ENCODE data around the gene MDGA2. TPM values are rescaled to one million over a fixed set of nuclear protein-coding genes. Genes with fewer than 3 reads are reported as not detected.

The MDGA2 gene
- total RNA-seq, 1 experiment from 2014 or later, result not detected

DNA sequence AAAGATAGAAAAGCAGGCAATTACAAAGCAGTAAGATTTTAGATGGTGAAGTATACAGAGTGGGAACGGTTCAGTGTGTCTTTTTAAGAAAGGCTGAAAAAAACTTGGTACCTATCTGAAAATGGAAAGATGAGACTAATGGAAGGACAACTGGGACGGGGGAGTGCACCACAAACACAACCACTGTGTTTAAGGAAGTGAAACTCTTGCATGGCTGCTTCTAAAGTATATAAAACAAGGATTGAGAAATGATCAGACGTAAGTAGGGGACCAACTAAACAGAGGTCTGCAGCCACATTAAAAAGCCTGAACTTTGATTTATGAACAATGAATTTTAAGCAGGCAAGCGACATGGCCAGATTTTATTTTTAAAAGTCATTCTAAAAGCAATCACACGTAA, 328.6 kb downstream of the MDGA2 start:
- no peaks in the 10 kb centered on the region for H3K27me3 ChIP-seq (ENCODE audit: insufficient read depth, low read depth)

DNA sequence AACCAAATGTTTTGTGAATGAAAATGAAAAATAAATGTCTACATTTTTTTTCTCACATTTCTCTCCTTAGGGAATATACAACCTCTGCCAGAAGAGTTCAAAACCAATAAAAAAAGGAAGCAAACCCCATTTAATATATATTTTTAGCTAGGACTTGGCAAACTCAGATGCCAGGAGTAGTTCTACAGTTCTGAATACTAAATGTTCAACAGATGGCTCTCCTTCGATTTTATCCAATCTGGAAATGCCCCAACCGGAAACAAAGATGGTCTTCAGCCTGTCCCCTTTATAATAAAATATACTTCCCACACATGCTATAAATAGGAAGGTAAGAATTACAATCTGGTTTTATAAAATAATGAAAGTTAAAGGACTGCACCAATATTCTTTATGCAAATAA, 330.4 kb downstream of the MDGA2 start:
- Histone ChIP-seq H3K4me3 (no peak overlapping the region), H2AFZ (no peak overlapping the region), H3K27me3 (ENCODE audit: insufficient read depth, low read depth) (no peaks in the 10 kb centered on the region), H3K4me2 (no peak overlapping the region), H3F3A (ENCODE audit: insufficient read depth, low read depth) (no peaks in the 10 kb centered on the region), H3K27ac (no peak overlapping the region), H3K4me1 (replicated peaks; ENCODE audit: insufficient read depth) (no peaks in the 10 kb centered on the region), H3K9me2 (ENCODE audit: insufficient read depth) (no peaks in the 10 kb centered on the region), H3K9me3 (ENCODE audit: insufficient read depth, low read depth) (no peaks in the 10 kb centered on the region), H3K36me3 (ENCODE audit: low read depth) (no peaks in the 10 kb centered on the region), H4K20me1 (ENCODE audit: insufficient read depth) (no peaks in the 10 kb centered on the region), H3K79me2 (ENCODE audit: low read depth) (no peaks in the 10 kb centered on the region)
- intact Hi-C loops (cut with micrococcal nuclease; ENCODE audit: unreplicated experiment), result no loop called here
- BruUV-seq (replicated peaks), result no TSS peak
- no peak for TF ChIP-seq CTCF (conservative IDR thresholded peaks at IDR 0.05)
- TF ChIP-seq EZH2 (IDR thresholded peaks at IDR 0.05; ENCODE audit: low read depth), result no peak
- ChIA-PET CTCF (no interaction called here), POLR2A (ENCODE audit: unreplicated experiment) (no interaction called here)
- DNase-seq, result no peak

More for the DNA sequence above, 328.6 kb downstream of the MDGA2 start:
- DNase-seq, result no peak
- no peaks in the 10 kb centered on the region for H3F3A ChIP-seq (ENCODE audit: insufficient read depth, low read depth)
- intact Hi-C loops (cut with micrococcal nuclease; ENCODE audit: unreplicated experiment), result no loop called here
- H3K4me3 ChIP-seq, result no peak overlapping the region
- no TSS peak for BruUV-seq (replicated peaks)
- H3K4me1 ChIP-seq (replicated peaks; ENCODE audit: insufficient read depth), result no peaks in the 10 kb centered on the region
- H3K79me2 ChIP-seq (ENCODE audit: low read depth), result no peaks in the 10 kb centered on the region
- H3K9me3 ChIP-seq (ENCODE audit: insufficient read depth, low read depth), result no peaks in the 10 kb centered on the region
- no peak overlapping the region for H3K27ac ChIP-seq
- ChIA-PET POLR2A (ENCODE audit: unreplicated experiment) (no interaction called here), CTCF (no interaction called here)
- TF ChIP-seq CTCF (conservative IDR thresholded peaks at IDR 0.05), result no peak
- no peak for TF ChIP-seq EZH2 (IDR thresholded peaks at IDR 0.05; ENCODE audit: low read depth)
- H2AFZ ChIP-seq, result no peak overlapping the region
- H3K9me2 ChIP-seq (ENCODE audit: insufficient read depth), result no peaks in the 10 kb centered on the region
- no peaks in the 10 kb centered on the region for H4K20me1 ChIP-seq (ENCODE audit: insufficient read depth)
- H3K4me2 ChIP-seq, result no peak overlapping the region
- no peaks in the 10 kb centered on the region for H3K36me3 ChIP-seq (ENCODE audit: low read depth)

GRCh38 chr14:47332939-47333338, 342.5 kb downstream of the MDGA2 start:
- H3K4me1 ChIP-seq (replicated peaks; ENCODE audit: insufficient read depth), result no peaks in the 10 kb centered on the region
- BruUV-seq (replicated peaks), result no TSS peak
- H3K27ac ChIP-seq, result no peak overlapping the region
- intact Hi-C loops (cut with micrococcal nuclease; ENCODE audit: unreplicated experiment), result no loop called here
- no peaks in the 10 kb centered on the region for H3K79me2 ChIP-seq (ENCODE audit: low read depth)
- H3K9me3 ChIP-seq (ENCODE audit: insufficient read depth, low read depth), result no peaks in the 10 kb centered on the region
- no peaks in the 10 kb centered on the region for H4K20me1 ChIP-seq (ENCODE audit: insufficient read depth)
- H2AFZ ChIP-seq, result no peak overlapping the region
- CTCF ChIA-PET, result no interaction called here
- no peaks in the 10 kb centered on the region for H3K36me3 ChIP-seq (ENCODE audit: low read depth)
- POLR2A ChIA-PET (ENCODE audit: unreplicated experiment), result no interaction called here
- DNase-seq, result no peak
- no peak overlapping the region for H3K4me3 ChIP-seq
- no peaks in the 10 kb centered on the region; the same call in 1 of the 2 replicates for H3K9me2 ChIP-seq (ENCODE audit: insufficient read depth)
- H3K4me2 ChIP-seq, result no peak overlapping the region
- no peak for TF ChIP-seq EZH2 (IDR thresholded peaks at IDR 0.05; ENCODE audit: low read depth)
- TF ChIP-seq CTCF (conservative IDR thresholded peaks at IDR 0.05), result peak; percentile 51
- no peaks in the 10 kb centered on the region for H3K27me3 ChIP-seq (ENCODE audit: insufficient read depth, low read depth)
- no peaks in the 10 kb centered on the region for H3F3A ChIP-seq (ENCODE audit: insufficient read depth, low read depth)
